HCT116 (cell line): Measurements from ENCODE around the gene ITGBL1. TPM values are rescaled to one million over a fixed set of nuclear protein-coding genes. Genes with fewer than 3 reads are reported as not detected.

Source experiments
- ATAC-seq: fragments of 200-7000 bp; cut with Tn5 transposase; 2 replicates; pipeline ENCODE4 v1.9.1; 2020; ENCODE audit warnings: mild to moderate bottlenecking, moderate library complexity
- BruUV-seq: library from RNA; stranded (reverse); fragments of 400-500 nt; replicated peaks from 2 replicates; lab custom pipeline; 2021; lab: Mats Ljungman, UMichigan
- CTCF ChIA-PET: fragments of 300-600 bp; sonication (Branson Sonifier 250); formaldehyde crosslinking; loops from one replicate; lab custom pipeline; 2021; ENCODE audit warnings: antibody characterized with exemption; lab: Charles Lee
- POLR2A ChIA-PET: fragments of 300-600, 350-600 bp; sonication (Branson Sonifier 250); formaldehyde crosslinking; loops from one replicate; lab custom pipeline; 2021; ENCODE audit warnings: antibody characterized with exemption; lab: Charles Lee
- RAD21 ChIA-PET, 2 experiments: fragments of 300-600 bp; sonication (Branson Sonifier 250); formaldehyde crosslinking; loops; one replicate each; lab custom pipeline; 2023; ENCODE audit warnings: low total read pairs in 2 of 2; ENCODE audit not compliant: uncharacterized antibody in 2 of 2, unreplicated experiment in 2 of 2, low non-redundant PET in 1 of 2; lab: Charles Lee
- DNase-seq: peaks from one replicate; pipeline ENCODE4 v3.0.0-alpha.2; 2010; ENCODE audit warnings: low read depth, low spot score
- H2AFZ ChIP-seq: fragments of 200-600 bp; shearing (Covaris generic), sonication (generic); 2 replicates; pipeline ENCODE4 v1.6.1; 2017; ENCODE audit warnings: low read depth, mixed run types, mixed read lengths, antibody characterized with exemption, low read length; ENCODE audit not compliant: poor library complexity, severe bottlenecking
- H3K27ac ChIP-seq: 2 replicates; pipeline ENCODE4 v1.5.1; 2012; ENCODE audit warnings: low read depth, low read length
- H3K27me3 ChIP-seq: fragments of 200-600 bp; sonication (generic); 2 replicates; pipeline ENCODE4 v1.6.1; 2016; ENCODE audit warnings: mixed run types, low read length, mixed read lengths; ENCODE audit not compliant: insufficient read depth
- H3K36me3 ChIP-seq, 2 experiments: fragments of 200-500 bp in 1 of 2; fragments of 200-600 bp in 1 of 2; sonication (Bioruptor generic) in 1 of 2; sonication (generic) in 1 of 2; 2 replicates each; pipeline versions ENCODE4 v1.5.1 to v1.6.1; 2014 to 2016; ENCODE audit warnings: low read length in 2 of 2, inconsistent platforms in 1 of 2, mixed read lengths in 1 of 2, mixed run types in 1 of 2; ENCODE audit not compliant: insufficient read depth in 2 of 2, control insufficient read depth in 1 of 2
- H3K4me1 ChIP-seq, 2 experiments: fragments of 200-600 bp in 1 of 2; sonication (generic) in 1 of 2; 2 replicates each; pipeline versions ENCODE4 v1.5.1 to v1.6.1; 2012 to 2017; ENCODE audit warnings: low read length in 2 of 2, inconsistent platforms in 1 of 2, mild to moderate bottlenecking in 1 of 2, mixed read lengths in 1 of 2, mixed run types in 1 of 2, moderate library complexity in 1 of 2; ENCODE audit not compliant: insufficient read depth in 2 of 2, control insufficient read depth in 1 of 2
- H3K4me2 ChIP-seq: fragments of 200-600 bp; sonication (generic); 2 replicates; pipeline ENCODE4 v1.6.1; 2017; ENCODE audit warnings: mixed run types, low read length, mixed read lengths
- H3K4me3 ChIP-seq, 2 experiments: fragments of 200-600 bp in 1 of 2; sonication (generic) in 1 of 2; replicated peaks in 1 of 2; 2 replicates each; pipeline ENCODE4 v1.5.1; 2011 to 2016; ENCODE audit warnings: low read length in 2 of 2, control low read depth in 1 of 2, low read depth in 1 of 2, mild to moderate bottlenecking in 1 of 2, mixed read lengths in 1 of 2, mixed run types in 1 of 2
- H3K79me2 ChIP-seq: fragments of 200-600 bp; sonication (generic); 2 replicates; pipeline ENCODE4 v1.6.1; 2017; ENCODE audit warnings: mild to moderate bottlenecking, mixed run types, low read length, moderate library complexity, mixed read lengths; ENCODE audit not compliant: insufficient read depth
- H3K9ac ChIP-seq: fragments of 200-600 bp; sonication (generic); 2 replicates; pipeline ENCODE4 v1.6.1; 2016; ENCODE audit warnings: low read length, mixed read lengths
- H3K9me2 ChIP-seq: fragments of 200-600 bp; sonication (generic), shearing (Covaris generic); 2 replicates; pipeline ENCODE4 v1.6.1; 2017; ENCODE audit warnings: mixed run types, mild to moderate bottlenecking, moderate library complexity; ENCODE audit not compliant: insufficient read depth
- H3K9me3 ChIP-seq, 2 experiments: fragments of 200-500 bp in 1 of 2; fragments of 200-600 bp in 1 of 2; sonication (Bioruptor generic) in 1 of 2; sonication (generic) in 1 of 2; 2 replicates each; pipeline ENCODE4 v1.6.1; 2014 to 2017; ENCODE audit warnings: low read length in 2 of 2, mixed read lengths in 2 of 2, inconsistent platforms in 1 of 2, low read depth in 1 of 2, mild to moderate bottlenecking in 1 of 2, mixed run types in 1 of 2, moderate library complexity in 1 of 2; ENCODE audit not compliant: control insufficient read depth in 1 of 2, insufficient read depth in 1 of 2
- H4K20me1 ChIP-seq: fragments of 200-600 bp; sonication (generic), shearing (Covaris generic); 2 replicates; pipeline ENCODE4 v1.6.1; 2017; ENCODE audit warnings: mixed run types, mild to moderate bottlenecking, moderate library complexity; ENCODE audit not compliant: insufficient read depth
- CEBPB ChIP-seq: IDR thresholded peaks from 2 replicates; pipeline ENCODE4 v1.6.1; 2012; ENCODE audit warnings: low read depth
- EGR1 ChIP-seq: IDR thresholded peaks from 2 replicates; pipeline ENCODE4 v1.6.1; 2012; ENCODE audit warnings: low read depth
- ELF1 ChIP-seq: IDR thresholded peaks from 2 replicates; pipeline ENCODE4 v1.6.1; 2012; ENCODE audit warnings: low read depth, borderline replicate concordance
- EZH2phosphoT487 ChIP-seq: fragments of 200-600 bp; IDR thresholded peaks from 2 replicates; pipeline ENCODE4 v1.6.1; 2018; ENCODE audit warnings: antibody characterized with exemption, borderline replicate concordance
- JUND ChIP-seq: IDR thresholded peaks from 2 replicates; pipeline ENCODE4 v1.6.1; 2012
- POLR2AphosphoS5 ChIP-seq: IDR thresholded peaks from 2 replicates; pipeline ENCODE4 v1.6.1; 2011; ENCODE audit warnings: mild to moderate bottlenecking, low read depth, low read length, moderate library complexity
- SIN3A ChIP-seq: IDR thresholded peaks from 2 replicates; pipeline ENCODE4 v1.6.1; 2012; ENCODE audit warnings: low read depth
- SP1 ChIP-seq: IDR thresholded peaks from 2 replicates; pipeline ENCODE4 v1.6.1; 2012; ENCODE audit warnings: low read depth
- intact Hi-C: fragments of 100-400 bp; cut with micrococcal nuclease; formaldehyde crosslinking; loops from 2 replicates; pipeline ENCODE4 v1.10.0; 2022
- total RNA-seq: library from RNA; stranded (reverse); gene quantifications from one replicate; pipeline ENCODE4 v1.2.1, GENCODE V29; 2021; ENCODE audit not compliant: unreplicated experiment
- TF ChIP-seq, protein P1 (sequence below), 3 experiments: fragments of 200-600 bp in 1 of 3; sonication (generic) in 1 of 3; IDR thresholded peaks in 2 of 3; conservative IDR thresholded peaks in 1 of 3; 2 replicates each; pipeline ENCODE4 v1.5.1; 2012 to 2017; ENCODE audit warnings: low read depth in 2 of 3, low read length in 2 of 3, antibody characterized with exemption in 1 of 3, borderline replicate concordance in 1 of 3, control low read depth in 1 of 3, mild to moderate bottlenecking in 1 of 3, mixed read lengths in 1 of 3, mixed run types in 1 of 3, moderate library complexity in 1 of 3; ENCODE audit not compliant: insufficient read depth in 1 of 3

Gene ITGBL1
- total RNA-seq, 1 experiment from 2014 or later, result 0.66 TPM

DNA sequence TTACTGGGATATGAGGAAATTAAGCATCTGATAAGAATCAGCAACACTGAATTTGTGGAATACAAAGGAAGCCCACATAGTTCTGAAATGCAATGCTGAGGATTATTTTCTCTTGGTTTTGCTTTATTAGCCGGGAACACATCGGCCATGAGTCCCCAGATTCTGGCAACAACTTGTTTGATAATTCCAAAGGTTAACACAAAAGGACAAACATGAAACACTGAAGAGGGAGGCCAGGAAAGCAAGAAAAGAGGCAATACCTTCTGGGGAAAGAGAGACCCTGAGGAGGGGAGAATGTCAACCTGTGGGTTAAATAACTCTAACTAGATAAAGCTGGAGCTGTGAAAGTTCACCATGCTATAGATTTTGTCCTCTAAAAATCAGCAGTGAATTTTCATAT, 285.9 kb downstream of the ITGBL1 start:
- H3K9ac ChIP-seq, result no peak overlapping the region
- H3K9me3 ChIP-seq, result peaks cover 0 to 6% of the 10 kb centered on the region in 2 experiments; a peak in 1 of 4 replicates
- CTCF ChIA-PET, result no interaction called here
- no peak overlapping the region for H2AFZ ChIP-seq
- ATAC-seq (no peak), DNase-seq (no peak)
- H3K4me3 ChIP-seq, result no peak overlapping the region
- no peaks in the 10 kb centered on the region for H3K36me3 ChIP-seq
- TF ChIP-seq EGR1 (no peak), SIN3A (no peak), CEBPB (no peak), ELF1 (no peak), POLR2AphosphoS5 (no peak), SP1 (no peak), JUND (no peak), EZH2phosphoT487 (no peak)
- TF ChIP-seq, protein P1, sequence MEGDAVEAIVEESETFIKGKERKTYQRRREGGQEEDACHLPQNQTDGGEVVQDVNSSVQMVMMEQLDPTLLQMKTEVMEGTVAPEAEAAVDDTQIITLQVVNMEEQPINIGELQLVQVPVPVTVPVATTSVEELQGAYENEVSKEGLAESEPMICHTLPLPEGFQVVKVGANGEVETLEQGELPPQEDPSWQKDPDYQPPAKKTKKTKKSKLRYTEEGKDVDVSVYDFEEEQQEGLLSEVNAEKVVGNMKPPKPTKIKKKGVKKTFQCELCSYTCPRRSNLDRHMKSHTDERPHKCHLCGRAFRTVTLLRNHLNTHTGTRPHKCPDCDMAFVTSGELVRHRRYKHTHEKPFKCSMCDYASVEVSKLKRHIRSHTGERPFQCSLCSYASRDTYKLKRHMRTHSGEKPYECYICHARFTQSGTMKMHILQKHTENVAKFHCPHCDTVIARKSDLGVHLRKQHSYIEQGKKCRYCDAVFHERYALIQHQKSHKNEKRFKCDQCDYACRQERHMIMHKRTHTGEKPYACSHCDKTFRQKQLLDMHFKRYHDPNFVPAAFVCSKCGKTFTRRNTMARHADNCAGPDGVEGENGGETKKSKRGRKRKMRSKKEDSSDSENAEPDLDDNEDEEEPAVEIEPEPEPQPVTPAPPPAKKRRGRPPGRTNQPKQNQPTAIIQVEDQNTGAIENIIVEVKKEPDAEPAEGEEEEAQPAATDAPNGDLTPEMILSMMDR (IDR thresholded peaks at IDR 0.05 in 2 of 3, conservative IDR thresholded peaks at IDR 0.05 in 1 of 3; ENCODE audit: borderline replicate concordance in 1 of 3, insufficient read depth in 1 of 3, low read depth in 2 of 3, low read length in 2 of 3), result no peak
- no peak overlapping the region for H3K4me2 ChIP-seq
- POLR2A ChIA-PET, result no interaction called here
- no peak overlapping the region for H3K27ac ChIP-seq
- H4K20me1 ChIP-seq, result no peaks in the 10 kb centered on the region
- H3K9me2 ChIP-seq, result no peaks in the 10 kb centered on the region
- no peaks in the 10 kb centered on the region for H3K79me2 ChIP-seq
- RAD21 ChIA-PET, result no interaction called here
- BruUV-seq, result no TSS peak
- H3K4me1 ChIP-seq, result no peaks in the 10 kb centered on the region
- intact Hi-C loops, result no loop called here
- H3K27me3 ChIP-seq, result no peaks in the 10 kb centered on the region
